B cell (primary cell): ENCODE results near the gene PRKCA. TPM values are rescaled to one million over a fixed set of nuclear protein-coding genes. Genes with fewer than 3 reads are reported as not detected.

ENCODE experiments used
- ATAC-seq: fragments of 200-7000 bp; cut with Tn5 transposase; one replicate; pipeline ENCODE4 v1.10.0; 2021; ENCODE audit warnings: low read depth, mild to moderate bottlenecking, moderate number of reproducible peaks, moderate library complexity
- CTCF ChIA-PET: fragments of 350-600 bp; sonication (Branson Sonifier 250); formaldehyde crosslinking; loops from one replicate; lab custom pipeline; 2021; ENCODE audit warnings: antibody characterized with exemption, inconsistent platforms; lab: Charles Lee
- POLR2A ChIA-PET: fragments of 350-600 bp; sonication (Branson Sonifier 250); formaldehyde crosslinking; loops from one replicate; lab custom pipeline; 2021; ENCODE audit warnings: antibody characterized with exemption; lab: Charles Lee
- DNase-seq: peaks from one replicate; pipeline ENCODE4 v3.0.0; 2013
- H2AFZ ChIP-seq: 2 replicates; pipeline ENCODE4 v1.6.1; 2012; ENCODE audit warnings: mild to moderate bottlenecking, low read depth, low read length; ENCODE audit not compliant: insufficient read depth, poor library complexity, severe bottlenecking
- H3K27ac ChIP-seq, 2 donors: 1 replicate in 1 of 2; 2 replicates in 1 of 2; pipeline ENCODE4 v1.5.1; 2012 to 2013; ENCODE audit warnings: low read length in 2 of 2, mild to moderate bottlenecking in 2 of 2, moderate library complexity in 1 of 2
- H3K27me3 ChIP-seq, 4 experiments: fragments of 200-600 bp in 1 of 4; sonication (generic) in 1 of 4; replicated peaks in 1 of 4; 1 replicate in 2 of 4; 2 replicates in 2 of 4; pipeline versions ENCODE4 v1.6.1 to v1.7.0; 2013 to 2016; ENCODE audit warnings: low read length in 3 of 4, mild to moderate bottlenecking in 2 of 4, mixed read lengths in 1 of 4, moderate library complexity in 1 of 4; ENCODE audit not compliant: insufficient read depth in 4 of 4, control insufficient read depth in 3 of 4; ENCODE audit errors: control extremely low read depth in 1 of 4
- H3K36me3 ChIP-seq, 2 experiments: replicated peaks in 1 of 2; 1 replicate in 1 of 2; 2 replicates in 1 of 2; pipeline versions ENCODE4 v1.6.1 to v1.7.1; 2013; ENCODE audit warnings: low read length in 1 of 2; ENCODE audit not compliant: insufficient read depth in 2 of 2, control insufficient read depth in 1 of 2; ENCODE audit errors: control extremely low read depth in 1 of 2, extremely low read depth in 1 of 2
- H3K4me1 ChIP-seq, 2 donors: fragments of 200-600 bp in 1 of 2; sonication (generic) in 1 of 2; 1 replicate in 1 of 2; 2 replicates in 1 of 2; pipeline versions ENCODE4 v1.5.1 to v1.6.1; 2013 to 2017; ENCODE audit warnings: low read length in 2 of 2; ENCODE audit not compliant: control insufficient read depth in 2 of 2, insufficient read depth in 2 of 2
- H3K4me2 ChIP-seq: replicated peaks from 2 replicates; pipeline ENCODE3; 2012; ENCODE audit warnings: mild to moderate bottlenecking, low read depth, low read length; ENCODE audit not compliant: poor library complexity, severe bottlenecking
- H3K4me3 ChIP-seq, 5 experiments: fragments of 200-600 bp in 1 of 5; sonication (generic) in 1 of 5; 1 replicate in 3 of 5; 2 replicates in 2 of 5; pipeline versions ENCODE4 v1.5.1 to v1.7.0; 2011 to 2016; ENCODE audit warnings: low read length in 4 of 5, mild to moderate bottlenecking in 4 of 5, low read depth in 2 of 5, control low read depth in 1 of 5, moderate library complexity in 1 of 5; ENCODE audit not compliant: insufficient read depth in 1 of 5; ENCODE audit errors: control extremely low read depth in 1 of 5, extremely low read depth in 1 of 5
- H3K79me2 ChIP-seq: fragments of 200-600 bp; sonication (generic); one replicate; pipeline ENCODE4 v1.6.0; 2016; ENCODE audit warnings: low read length; ENCODE audit not compliant: control insufficient read depth, insufficient read depth
- H3K9ac ChIP-seq: fragments of 200-600 bp; sonication (generic); 2 replicates; pipeline ENCODE4 v1.6.1; 2017; ENCODE audit warnings: mild to moderate bottlenecking, low read length, moderate library complexity
- H3K9me3 ChIP-seq, 3 donors: one replicate each; pipeline versions ENCODE4 v1.6.1 to v1.7.1; 2013; ENCODE audit warnings: low read length in 2 of 3; ENCODE audit not compliant: control insufficient read depth in 2 of 3, insufficient read depth in 1 of 3; ENCODE audit errors: control extremely low read depth in 1 of 3
- H4K20me1 ChIP-seq: 2 replicates; pipeline ENCODE4 v1.6.0; 2012; ENCODE audit warnings: mild to moderate bottlenecking, low read length; ENCODE audit not compliant: insufficient read depth, control insufficient read depth, poor library complexity, severe bottlenecking
- H3K27ac Mint-ChIP-seq: one replicate; pipeline ENCODE4 v1.8.0; 2021; ENCODE audit warnings: mixed read lengths
- H3K27me3 Mint-ChIP-seq: one replicate; pipeline ENCODE4 v1.8.0; 2021; ENCODE audit warnings: mixed read lengths
- H3K4me1 Mint-ChIP-seq: one replicate; pipeline ENCODE4 v1.8.0; 2021; ENCODE audit warnings: mixed read lengths
- H3K4me3 Mint-ChIP-seq: one replicate; pipeline ENCODE4 v1.8.0; 2021; ENCODE audit warnings: mixed read lengths
- H3K9me3 Mint-ChIP-seq: one replicate; pipeline ENCODE4 v1.8.0; 2022; ENCODE audit warnings: mixed read lengths; ENCODE audit not compliant: insufficient read depth
- CTCF ChIP-seq: fragments of 200-600 bp; IDR thresholded peaks from one replicate; pipeline ENCODE4 v1.8.0; 2022; ENCODE audit warnings: antibody characterized with exemption, mild to moderate bottlenecking
- EZH2 ChIP-seq: IDR thresholded peaks from 2 replicates; pipeline ENCODE4 v1.6.1; 2012; ENCODE audit warnings: borderline replicate concordance, low read depth, mild to moderate bottlenecking, moderate library complexity, low read length; ENCODE audit not compliant: insufficient read depth, poor library complexity, severe bottlenecking
- WGBS: methylation state at CpG from one replicate; pipeline ENCODE4 v1.1.5; 2013; ENCODE audit warnings: missing lambda C conversion rate; ENCODE audit not compliant: insufficient coverage; 5-methylcytosine and 5-hydroxymethylcytosine counted together
- intact Hi-C: fragments of 100-400 bp; cut with micrococcal nuclease; formaldehyde crosslinking; loops from one replicate; pipeline ENCODE4 v1.10.0; 2022
- polyA plus RNA-seq: library from polyadenylated mRNA; depleted of rRNA; stranded (reverse); fragments of >200 nt; gene quantifications from 2 replicates; pipeline ENCODE4 v1.2.3, GENCODE V29; 2012
- total RNA-seq, 2 donors: library from RNA; stranded (reverse); fragments of 120-200 nt in 1 of 2; gene quantifications; 1 replicate in 1 of 2; 2 replicates in 1 of 2; pipeline versions ENCODE4 v1.2.3 to v1.2.4, GENCODE V29; 2013 to 2022

PRKCA gene
- total and polyA plus RNA-seq, 2 donors (not counting 1 experiment from before 2014, with no cell fraction given) = 0.33 to 7.7 TPM

GRCh38 chr17:66654106-66654740 lies 351.8 kb downstream of the PRKCA start:
- no peaks in the 10 kb centered on the region for H4K20me1 ChIP-seq
- ChIA-PET CTCF (interaction anchor here (0.9 kb wide), 1 partner anchor 20 kb away, joined by 3 read pairs; no protein-coding TSS in a partner anchor), POLR2A (no interaction called here)
- peaks cover 3% of the 10 kb centered on the region for H3K27me3 Mint-ChIP-seq
- peaks cover 2% of the 10 kb centered on the region for H3K9me3 Mint-ChIP-seq
- H3K9me3 ChIP-seq = no peaks in the 10 kb centered on the region
- DNase-seq (no peak), ATAC-seq (no peak)
- intact Hi-C loops = no loop called here
- 86% methylated on average over 6 of the region's 9 CpGs for WGBS
- H3K4me1 Mint-ChIP-seq = no peaks in the 10 kb centered on the region
- H3K79me2 ChIP-seq = no peaks in the 10 kb centered on the region
- no peaks in the 10 kb centered on the region for H3K36me3 ChIP-seq
- no peak overlapping the region for H3K9ac ChIP-seq
- H3K27ac Mint-ChIP-seq = no peak overlapping the region
- no peak overlapping the region for H3K4me2 ChIP-seq
- no peak for TF ChIP-seq EZH2
- no peak for TF ChIP-seq CTCF
- no peak overlapping the region for H3K4me3 ChIP-seq
- no peak overlapping the region for H3K27ac ChIP-seq
- H3K27me3 ChIP-seq = no peaks in the 10 kb centered on the region
- H3K4me1 ChIP-seq = no peaks in the 10 kb centered on the region
- no peak overlapping the region for H3K4me3 Mint-ChIP-seq
- H2AFZ ChIP-seq = no peak overlapping the region

GRCh38 chr17:66654764-66655163 lies 352.4 kb downstream of the PRKCA start:
- ChIA-PET POLR2A (no interaction called here), CTCF (interaction anchor here (0.9 kb wide), 1 partner anchor 19 kb away, joined by 3 read pairs; no protein-coding TSS in a partner anchor)
- Mint-ChIP-seq H3K27ac (no peak overlapping the region), H3K4me1 (no peaks in the 10 kb centered on the region), H3K4me3 (no peak overlapping the region), H3K27me3 (peaks cover 3% of the 10 kb centered on the region), H3K9me3 (peaks cover 2% of the 10 kb centered on the region)
- ATAC-seq = no peak
- no peak overlapping the region for H3K4me3 ChIP-seq
- no peak overlapping the region for H3K9ac ChIP-seq
- no peaks in the 10 kb centered on the region for H3K36me3 ChIP-seq
- H3K9me3 ChIP-seq = no peaks in the 10 kb centered on the region
- no peaks in the 10 kb centered on the region for H3K27me3 ChIP-seq
- H4K20me1 ChIP-seq = no peaks in the 10 kb centered on the region
- no peak for DNase-seq
- intact Hi-C loops = no loop called here
- H2AFZ ChIP-seq = no peak overlapping the region
- no peaks in the 10 kb centered on the region for H3K4me1 ChIP-seq
- no peak for TF ChIP-seq CTCF
- TF ChIP-seq EZH2 = no peak
- no peak overlapping the region for H3K4me2 ChIP-seq
- WGBS = 91% methylated on average over 7 of the region's 7 CpGs
- H3K27ac ChIP-seq = no peak overlapping the region
- no peaks in the 10 kb centered on the region for H3K79me2 ChIP-seq
